ENCODE results near the gene ATAD2B. TPM values are rescaled to one million over a fixed set of nuclear protein-coding genes. Genes with fewer than 3 reads are reported as not detected.
"Not testable (repeated sequence)": the region's sequence is repeated elsewhere in the genome, so short reads cannot be mapped to it uniquely, and the experiment has no call there.

The ATAD2B gene
- total RNA-seq, 2 experiments from 2014 or later, result 11.9 to 12.3 TPM

- DNase-seq, H3K4me3 Mint-ChIP-seq: not testable (repeated sequence)
Observed at GRCh38 chr2:23723029-23723428, 203.9 kb downstream of the ATAD2B start.

GRCh38 chr2:23722255-23722654 lies 204.7 kb downstream of the ATAD2B start:
- Mint-ChIP-seq H3K9me3 (peaks cover 24% of the 10 kb centered on the region), H3K4me3 (no peak overlapping the region), H3K36me3 (peaks cover 39% of the 10 kb centered on the region), H3K27me3 (no peaks in the 10 kb centered on the region), H3K27ac (no peak overlapping the region), H3K4me1 (no peaks in the 10 kb centered on the region)
- no peak for DNase-seq

More at GRCh38 chr2:23723029-23723428, 203.9 kb downstream of the ATAD2B start:
- H3K27ac Mint-ChIP-seq, H3K4me1 Mint-ChIP-seq, H3K27me3 Mint-ChIP-seq: not testable (repeated sequence)
- H3K9me3 Mint-ChIP-seq, result peaks cover 24% of the 10 kb centered on the region
- peaks cover 39% of the 10 kb centered on the region for H3K36me3 Mint-ChIP-seq

- DNase-seq, result no peak
- Mint-ChIP-seq H3K27me3 (no peaks in the 10 kb centered on the region), H3K36me3 (peaks cover 35% of the 10 kb centered on the region), H3K9me3 (peaks cover 24% of the 10 kb centered on the region), H3K4me3 (no peak overlapping the region), H3K4me1 (no peaks in the 10 kb centered on the region), H3K27ac (no peak overlapping the region)
Observed at GRCh38 chr2:23721454-23721826, 205.5 kb downstream of the ATAD2B start.

- H3K4me3 Mint-ChIP-seq, result no peak overlapping the region
- no peak overlapping the region for H3K27ac Mint-ChIP-seq
- no peak for DNase-seq
- no peaks in the 10 kb centered on the region for H3K27me3 Mint-ChIP-seq
- H3K9me3 Mint-ChIP-seq, result peaks cover 23% of the 10 kb centered on the region
- no peaks in the 10 kb centered on the region for H3K4me1 Mint-ChIP-seq
- H3K36me3 Mint-ChIP-seq, result peaks cover 34% of the 10 kb centered on the region
Observed at GRCh38 chr2:23720705-23721453, 206.0 kb downstream of the ATAD2B start.

GRCh38 chr2:23719716-23720115 lies 207.2 kb downstream of the ATAD2B start:
- Mint-ChIP-seq H3K4me1 (no peaks in the 10 kb centered on the region), H3K9me3 (peaks cover 16% of the 10 kb centered on the region), H3K36me3 (peaks cover 25% of the 10 kb centered on the region), H3K27me3 (no peaks in the 10 kb centered on the region), H3K4me3 (no peak overlapping the region), H3K27ac (no peak overlapping the region)
- DNase-seq, result no peak

GRCh38 chr2:23718931-23719700 lies 207.8 kb downstream of the ATAD2B start:
- H3K4me3 Mint-ChIP-seq, result no peak overlapping the region
- H3K4me1 Mint-ChIP-seq, result no peaks in the 10 kb centered on the region
- no peak for DNase-seq
- H3K9me3 Mint-ChIP-seq, result peaks cover 14% of the 10 kb centered on the region
- no peak overlapping the region for H3K27ac Mint-ChIP-seq
- no peaks in the 10 kb centered on the region for H3K27me3 Mint-ChIP-seq
- H3K36me3 Mint-ChIP-seq, result peaks cover 22% of the 10 kb centered on the region

- no peaks in the 10 kb centered on the region for H3K27me3 Mint-ChIP-seq
- no peaks in the 10 kb centered on the region for H3K4me1 Mint-ChIP-seq
- H3K4me3 Mint-ChIP-seq, result no peak overlapping the region
- H3K27ac Mint-ChIP-seq, result no peak overlapping the region
- no peak for DNase-seq
- no peaks in the 10 kb centered on the region for H3K9me3 Mint-ChIP-seq
- H3K36me3 Mint-ChIP-seq, result peaks cover 9% of the 10 kb centered on the region
Observed at GRCh38 chr2:23713351-23713750, 213.6 kb downstream of the ATAD2B start.

GRCh38 chr2:23712756-23713151 lies 214.2 kb downstream of the ATAD2B start:
- H3K4me3 Mint-ChIP-seq, result no peak overlapping the region
- H3K4me1 Mint-ChIP-seq, result no peaks in the 10 kb centered on the region
- H3K27ac Mint-ChIP-seq, result no peak overlapping the region
- H3K9me3 Mint-ChIP-seq, result no peaks in the 10 kb centered on the region
- DNase-seq, result no peak
- H3K36me3 Mint-ChIP-seq, result peaks cover 9% of the 10 kb centered on the region
- H3K27me3 Mint-ChIP-seq, result no peaks in the 10 kb centered on the region

GRCh38 chr2:23711979-23712755 lies 214.8 kb downstream of the ATAD2B start:
- Mint-ChIP-seq H3K9me3 (no peaks in the 10 kb centered on the region), H3K27me3 (no peaks in the 10 kb centered on the region), H3K27ac (no peak overlapping the region), H3K4me3 (no peak overlapping the region), H3K4me1 (no peaks in the 10 kb centered on the region), H3K36me3 (peaks cover 10% of the 10 kb centered on the region)
- DNase-seq, result no peak

GRCh38 chr2:23709311-23709710 lies 217.6 kb downstream of the ATAD2B start:
- DNase-seq, result no peak
- Mint-ChIP-seq H3K4me3 (no peak overlapping the region), H3K9me3 (no peaks in the 10 kb centered on the region), H3K27me3 (no peaks in the 10 kb centered on the region), H3K4me1 (no peaks in the 10 kb centered on the region), H3K27ac (no peak overlapping the region), H3K36me3 (peaks cover 10% of the 10 kb centered on the region)

- H3K4me3 Mint-ChIP-seq, result no peak overlapping the region
- H3K36me3 Mint-ChIP-seq, result peaks cover 10% of the 10 kb centered on the region
- no peak for DNase-seq
- H3K27me3 Mint-ChIP-seq, result no peaks in the 10 kb centered on the region
- H3K9me3 Mint-ChIP-seq, result no peaks in the 10 kb centered on the region
- no peak overlapping the region for H3K27ac Mint-ChIP-seq
- no peaks in the 10 kb centered on the region for H3K4me1 Mint-ChIP-seq
Observed at GRCh38 chr2:23708771-23709170, 218.2 kb downstream of the ATAD2B start.

GRCh38 chr2:23707096-23707495 lies 219.8 kb downstream of the ATAD2B start:
- Mint-ChIP-seq H3K27ac (no peak overlapping the region), H3K9me3 (no peaks in the 10 kb centered on the region), H3K36me3 (peaks cover 10% of the 10 kb centered on the region), H3K4me3 (no peak overlapping the region), H3K4me1 (no peaks in the 10 kb centered on the region), H3K27me3 (no peaks in the 10 kb centered on the region)
- no peak for DNase-seq

- H3K4me1 Mint-ChIP-seq, result no peaks in the 10 kb centered on the region
- no peak for DNase-seq
Observed at GRCh38 chr2:23706613-23707078, 220.3 kb downstream of the ATAD2B start.

GRCh38 chr2:23705771-23706612 lies 220.9 kb downstream of the ATAD2B start:
- Mint-ChIP-seq H3K27ac (no peak overlapping the region), H3K9me3 (no peaks in the 10 kb centered on the region), H3K4me1 (no peaks in the 10 kb centered on the region), H3K4me3 (no peak overlapping the region), H3K36me3 (peaks cover 10% of the 10 kb centered on the region), H3K27me3 (no peaks in the 10 kb centered on the region)
- DNase-seq, result no peak

More at GRCh38 chr2:23706613-23707078, 220.3 kb downstream of the ATAD2B start:
- H3K4me3 Mint-ChIP-seq, result no peak overlapping the region
- H3K27ac Mint-ChIP-seq, result no peak overlapping the region
- peaks cover 10% of the 10 kb centered on the region for H3K36me3 Mint-ChIP-seq
- no peaks in the 10 kb centered on the region for H3K9me3 Mint-ChIP-seq
- no peaks in the 10 kb centered on the region for H3K27me3 Mint-ChIP-seq
